Neuronal stem cell (in vitro differentiated cells): ENCODE results near the gene CYB561.

Experiments
- DNase-seq: peaks from one replicate; pipeline ENCODE4 v3.0.0-alpha.2; 2013; ENCODE audit warnings: low spot score
- H2AFZ ChIP-seq: one replicate; pipeline ENCODE4 v1.6.1; 2013; ENCODE audit warnings: mild to moderate bottlenecking, low read length, inconsistent platforms
- H2AK5ac ChIP-seq: 2 replicates; pipeline ENCODE4 v1.6.1; 2013; ENCODE audit warnings: low read depth, mild to moderate bottlenecking, inconsistent platforms, low read length, moderate library complexity, mixed read lengths
- H2BK120ac ChIP-seq: 2 replicates; pipeline ENCODE4 v1.6.1; 2013; ENCODE audit warnings: low read depth, mild to moderate bottlenecking, inconsistent platforms, low read length, moderate library complexity, mixed read lengths
- H2BK12ac ChIP-seq: one replicate; pipeline ENCODE4 v1.6.1; 2013; ENCODE audit warnings: low read length, inconsistent platforms
- H2BK15ac ChIP-seq: 2 replicates; pipeline ENCODE4 v1.6.1; 2013; ENCODE audit warnings: mild to moderate bottlenecking, low read length, inconsistent platforms, mixed read lengths
- H2BK5ac ChIP-seq: one replicate; pipeline ENCODE4 v1.6.1; 2013; ENCODE audit warnings: inconsistent platforms, mild to moderate bottlenecking, low read length, moderate library complexity
- H3K14ac ChIP-seq: one replicate; pipeline ENCODE4 v1.6.1; 2013; ENCODE audit warnings: low read length, inconsistent platforms
- H3K18ac ChIP-seq: 2 replicates; pipeline ENCODE4 v1.6.1; 2013; ENCODE audit warnings: low read length, inconsistent platforms
- H3K23ac ChIP-seq: 2 replicates; pipeline ENCODE4 v1.6.1; 2013; ENCODE audit warnings: low read depth, mild to moderate bottlenecking, mixed read lengths, low read length, inconsistent platforms; ENCODE audit not compliant: poor library complexity
- H3K27ac ChIP-seq: replicated peaks from 3 replicates; pipeline ENCODE4 v1.5.1; 2013; ENCODE audit warnings: low read length, inconsistent platforms
- H3K27me3 ChIP-seq, 3 experiments: 2 replicates each; pipeline ENCODE4 v1.6.1; 2013; ENCODE audit warnings: low read length in 3 of 3, mild to moderate bottlenecking in 2 of 3, inconsistent platforms in 1 of 3, low read depth in 1 of 3, mixed read lengths in 1 of 3, moderate library complexity in 1 of 3; ENCODE audit not compliant: control insufficient read depth in 3 of 3, insufficient read depth in 3 of 3
- H3K36me3 ChIP-seq, 2 donors: replicated peaks in 1 of 2; 2 replicates each; pipeline ENCODE4 v1.6.1; 2013; ENCODE audit warnings: low read length in 2 of 2; ENCODE audit not compliant: control insufficient read depth in 2 of 2, insufficient read depth in 2 of 2
- H3K4ac ChIP-seq: 2 replicates; pipeline ENCODE4 v1.6.1; 2013; ENCODE audit warnings: inconsistent platforms, mild to moderate bottlenecking, low read length, moderate library complexity
- H3K4me1 ChIP-seq, 2 donors: 1 replicate in 1 of 2; 2 replicates in 1 of 2; pipeline ENCODE4 v1.6.1; 2013; ENCODE audit warnings: low read length in 2 of 2, low read depth in 1 of 2; ENCODE audit not compliant: control insufficient read depth in 2 of 2, insufficient read depth in 1 of 2
- H3K4me2 ChIP-seq: one replicate; pipeline ENCODE4 v1.6.1; 2013; ENCODE audit warnings: mild to moderate bottlenecking, low read length, inconsistent platforms; ENCODE audit not compliant: insufficient read depth, poor library complexity, severe bottlenecking
- H3K4me3 ChIP-seq, 2 donors: 2 replicates each; pipeline ENCODE4 v1.5.1; 2013; ENCODE audit warnings: low read length in 2 of 2, mild to moderate bottlenecking in 2 of 2, inconsistent platforms in 1 of 2, moderate library complexity in 1 of 2
- H3K79me1 ChIP-seq: one replicate; pipeline ENCODE4 v1.6.1; 2013; ENCODE audit warnings: low read depth, mild to moderate bottlenecking, inconsistent platforms, low read length, moderate library complexity
- H3K9ac ChIP-seq: one replicate; pipeline ENCODE4 v1.6.1; 2013; ENCODE audit warnings: mild to moderate bottlenecking, low read depth, low read length, inconsistent platforms; ENCODE audit not compliant: poor library complexity
- H3K9me3 ChIP-seq, 2 donors: replicated peaks in 1 of 2; 2 replicates each; pipeline versions ENCODE3 to v1.6.1; 2013; ENCODE audit warnings: low read length in 2 of 2, mild to moderate bottlenecking in 2 of 2, inconsistent platforms in 1 of 2, low read depth in 1 of 2, mixed read lengths in 1 of 2, moderate library complexity in 1 of 2; ENCODE audit not compliant: control insufficient read depth in 2 of 2, insufficient read depth in 1 of 2
- H4K8ac ChIP-seq: one replicate; pipeline ENCODE4 v1.6.1; 2013; ENCODE audit warnings: low read depth, mild to moderate bottlenecking, inconsistent platforms, low read length, moderate library complexity
- H4K91ac ChIP-seq: one replicate; pipeline ENCODE4 v1.6.1; 2013; ENCODE audit warnings: low read length, low read depth, mild to moderate bottlenecking, inconsistent platforms; ENCODE audit not compliant: poor library complexity
- WGBS, 2 donors: extraction: QIAGEN DNeasy Blood & Tissue Kit; methylation state at CpG; one replicate each; pipeline ENCODE4 v1.1.7; 2013; ENCODE audit warnings: missing lambda C conversion rate in 2 of 2, mixed read lengths in 1 of 2; ENCODE audit not compliant: insufficient read length in 2 of 2, insufficient replicate concordance in 1 of 2; ENCODE audit errors: extremely low coverage in 2 of 2; 5-methylcytosine and 5-hydroxymethylcytosine counted together

The CYB561 gene

DNA sequence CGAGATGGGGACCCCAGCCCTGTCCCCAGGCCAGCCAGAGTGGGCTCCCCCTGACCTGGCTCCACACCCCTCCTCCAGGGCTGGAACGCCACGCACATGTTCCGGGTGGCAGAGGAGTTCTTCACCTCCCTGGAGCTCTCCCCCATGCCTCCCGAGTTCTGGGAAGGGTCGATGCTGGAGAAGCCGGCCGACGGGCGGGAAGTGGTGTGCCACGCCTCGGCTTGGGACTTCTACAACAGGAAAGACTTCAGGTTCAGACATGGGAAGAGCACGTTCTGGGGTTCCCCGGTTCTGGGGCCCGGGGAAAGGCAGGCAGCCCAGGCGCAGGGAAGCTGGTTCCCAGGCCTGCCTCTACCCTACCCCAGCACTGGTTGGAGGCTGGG lies 35.4 kb upstream of the CYB561 start:
- no peak overlapping the region for H3K4me2 ChIP-seq
- peak overlapping the region; percentile 56 for H2AK5ac ChIP-seq
- no peaks in the 10 kb centered on the region for H3K9me3 ChIP-seq
- H3K14ac ChIP-seq: no peak overlapping the region
- peaks cover 3% of the 10 kb centered on the region for H3K79me1 ChIP-seq
- H3K36me3 ChIP-seq: no peaks in the 10 kb centered on the region
- no CpG with 5 or more reads among the region's 16 CpGs for WGBS, 2 donors
- no peak overlapping the region for H3K18ac ChIP-seq
- peaks cover 9 to 62% (median 20%) of the 10 kb centered on the region in 3 experiments for H3K27me3 ChIP-seq
- no peak overlapping the region for H2BK5ac ChIP-seq
- H3K9ac ChIP-seq: no peak overlapping the region
- H2BK12ac ChIP-seq: peak overlapping the region; percentile 41
- DNase-seq: no peak
- no peak overlapping the region for H3K4me3 ChIP-seq
- no peak overlapping the region for H3K4ac ChIP-seq
- no peak overlapping the region for H2AFZ ChIP-seq
- H4K8ac ChIP-seq: no peak overlapping the region
- H3K4me1 ChIP-seq: peaks cover 6 to 7% of the 10 kb centered on the region in 2 donors
- no peak overlapping the region for H3K23ac ChIP-seq
- H4K91ac ChIP-seq: no peak overlapping the region
- no peak overlapping the region for H2BK120ac ChIP-seq
- peak overlapping the region; percentile 58 for H2BK15ac ChIP-seq
- no peak overlapping the region for H3K27ac ChIP-seq

DNA sequence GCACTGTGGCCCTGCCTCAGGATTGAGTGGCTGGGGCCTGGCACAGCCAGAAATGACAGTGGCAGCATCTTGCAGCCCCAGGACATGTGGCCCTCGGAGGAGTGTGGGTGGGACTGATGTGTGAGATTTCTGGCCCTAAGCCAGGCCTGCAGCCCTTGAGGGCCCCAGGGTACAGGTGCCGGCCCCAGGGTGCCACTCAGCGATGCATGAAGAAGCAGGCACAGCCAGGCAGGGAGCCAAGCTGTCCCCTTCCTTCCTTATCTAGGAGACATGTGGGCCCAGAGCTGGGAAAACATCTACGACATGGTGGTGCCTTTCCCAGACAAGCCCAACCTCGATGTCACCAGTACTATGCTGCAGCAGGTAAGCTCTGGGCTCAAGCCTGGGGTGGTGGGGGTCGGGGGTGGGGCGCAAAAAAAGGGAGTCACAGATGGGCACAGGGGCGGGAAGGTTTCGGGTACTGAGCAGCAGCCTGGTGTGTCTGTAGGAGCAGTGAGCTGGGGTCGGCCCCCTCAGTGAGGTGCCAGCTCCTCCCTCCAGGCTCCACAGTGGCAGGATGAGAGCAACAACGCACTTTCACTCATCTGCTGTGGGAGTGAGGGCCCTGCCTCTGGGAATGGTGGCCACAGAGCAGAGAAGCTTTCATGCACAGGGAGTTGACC lies 34.9 kb upstream of the CYB561 start:
- no peak overlapping the region for H4K91ac ChIP-seq
- no peak overlapping the region for H4K8ac ChIP-seq
- WGBS, 2 donors: no CpG with 5 or more reads among the region's 11 CpGs
- H3K4me2 ChIP-seq: no peak overlapping the region
- peak overlapping the region; percentile 58 for H2BK15ac ChIP-seq
- peak overlapping the region; percentile 56 for H2AK5ac ChIP-seq
- DNase-seq: no peak
- H2BK12ac ChIP-seq: peak overlapping the region; percentile 41
- no peak overlapping the region for H3K4me3 ChIP-seq
- H3K23ac ChIP-seq: no peak overlapping the region
- H3K4me1 ChIP-seq: peaks cover 6 to 9% of the 10 kb centered on the region in 2 donors
- no peak overlapping the region for H3K9ac ChIP-seq
- no peaks in the 10 kb centered on the region for H3K9me3 ChIP-seq
- H2BK5ac ChIP-seq: no peak overlapping the region
- H2BK120ac ChIP-seq: no peak overlapping the region
- peak overlapping the region; percentile 71 for H3K18ac ChIP-seq
- H3K36me3 ChIP-seq: no peaks in the 10 kb centered on the region
- H3K79me1 ChIP-seq: peaks cover 3% of the 10 kb centered on the region
- H3K14ac ChIP-seq: no peak overlapping the region
- peaks cover 10 to 64% (median 24%) of the 10 kb centered on the region in 3 experiments for H3K27me3 ChIP-seq
- H3K27ac ChIP-seq: no peak overlapping the region
- H2AFZ ChIP-seq: no peak overlapping the region
- H3K4ac ChIP-seq: no peak overlapping the region

DNA sequence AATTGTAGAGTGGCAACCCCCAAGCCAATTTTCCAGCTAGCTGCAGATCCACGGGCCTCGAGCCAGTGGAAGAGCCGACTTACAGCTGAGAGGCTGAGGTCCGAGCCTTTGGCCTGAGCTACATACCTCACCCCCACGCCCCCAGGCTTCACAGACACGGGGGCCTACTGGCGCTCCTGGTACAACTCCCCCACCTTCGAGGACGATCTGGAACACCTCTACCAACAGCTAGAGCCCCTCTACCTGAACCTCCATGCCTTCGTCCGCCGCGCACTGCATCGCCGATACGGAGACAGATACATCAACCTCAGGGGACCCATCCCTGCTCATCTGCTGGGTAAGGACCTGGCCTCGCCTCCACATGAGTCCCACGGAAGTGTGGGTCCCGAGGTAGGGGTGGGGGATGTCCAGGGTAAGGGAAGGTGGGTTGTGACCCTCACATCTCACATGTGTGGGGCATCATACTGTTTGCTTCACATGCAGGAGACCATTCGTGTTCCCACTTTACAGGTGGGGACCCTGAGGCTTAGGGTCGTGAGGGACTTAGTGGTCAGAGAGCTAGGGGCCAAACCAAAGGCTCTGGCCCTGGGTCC lies 34.2 kb upstream of the CYB561 start:
- no peak for DNase-seq
- peaks cover 11 to 70% (median 31%) of the 10 kb centered on the region in 3 experiments for H3K27me3 ChIP-seq
- no peak overlapping the region for H3K27ac ChIP-seq
- no CpG with 5 or more reads among the region's 21 CpGs for WGBS, 2 donors
- H3K18ac ChIP-seq: no peak overlapping the region
- no peak overlapping the region for H3K4me2 ChIP-seq
- peaks cover 0 to 1% of the 10 kb centered on the region in 2 donors for H3K9me3 ChIP-seq
- peak overlapping the region; percentile 37 for H2BK15ac ChIP-seq
- no peak overlapping the region for H2AK5ac ChIP-seq
- peaks cover 6 to 9% of the 10 kb centered on the region in 2 donors for H3K4me1 ChIP-seq
- H3K4me3 ChIP-seq: no peak overlapping the region
- no peak overlapping the region for H2BK12ac ChIP-seq
- no peaks in the 10 kb centered on the region for H3K36me3 ChIP-seq
- H3K14ac ChIP-seq: peak overlapping the region; percentile 56
- no peak overlapping the region for H3K23ac ChIP-seq
- peaks cover 3% of the 10 kb centered on the region for H3K79me1 ChIP-seq
- no peak overlapping the region for H3K4ac ChIP-seq
- H2BK120ac ChIP-seq: no peak overlapping the region
- H4K8ac ChIP-seq: no peak overlapping the region
- no peak overlapping the region for H2AFZ ChIP-seq
- peak overlapping the region; percentile 30 for H4K91ac ChIP-seq
- H3K9ac ChIP-seq: no peak overlapping the region
- no peak overlapping the region for H2BK5ac ChIP-seq

DNA sequence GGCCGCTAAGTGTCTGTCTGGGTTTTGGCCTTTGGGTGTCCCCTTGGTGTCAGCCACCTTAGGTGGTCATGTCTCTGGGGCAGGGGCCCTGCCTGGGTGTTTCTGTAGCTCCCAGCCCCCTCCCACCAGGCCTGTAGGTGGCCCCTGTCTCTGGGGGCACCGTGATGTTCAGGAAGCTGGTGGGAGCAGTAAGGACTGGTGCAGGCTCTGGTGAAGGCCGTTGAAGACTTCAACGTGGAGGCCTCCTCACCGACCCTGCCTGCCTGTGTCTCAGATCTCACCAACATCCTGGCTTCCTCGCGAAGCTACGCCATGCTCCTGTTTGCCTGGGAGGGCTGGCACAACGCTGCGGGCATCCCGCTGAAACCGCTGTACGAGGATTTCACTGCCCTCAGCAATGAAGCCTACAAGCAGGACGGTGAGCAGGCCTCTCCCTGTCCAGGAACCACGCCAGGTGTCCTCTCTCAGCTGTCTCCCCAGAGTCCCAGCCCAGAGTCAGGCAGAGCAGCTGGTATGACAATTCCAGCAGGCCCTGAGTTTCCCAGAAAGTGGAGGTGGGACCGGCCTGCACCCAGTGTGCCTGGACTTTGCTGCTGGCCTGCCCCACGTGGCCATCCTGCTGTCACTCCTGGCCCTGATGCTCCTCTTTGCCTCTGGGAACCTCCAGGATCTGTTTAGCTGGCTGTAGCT lies 33.5 kb upstream of the CYB561 start:
- peaks cover 6 to 9% of the 10 kb centered on the region in 2 donors for H3K4me1 ChIP-seq
- peak overlapping the region; percentile 17 for H3K14ac ChIP-seq
- peak overlapping the region; percentile 0 for H3K23ac ChIP-seq
- DNase-seq: no peak
- peak overlapping the region; percentile 30 for H4K91ac ChIP-seq
- peak overlapping the region; percentile 83 for H2AK5ac ChIP-seq
- no peaks in the 10 kb centered on the region for H3K36me3 ChIP-seq
- H3K27ac ChIP-seq: no peak overlapping the region
- WGBS, 2 donors: no CpG with 5 or more reads among the region's 17 CpGs
- H3K4ac ChIP-seq: no peak overlapping the region
- no peak overlapping the region for H2BK12ac ChIP-seq
- H4K8ac ChIP-seq: no peak overlapping the region
- peaks cover 3% of the 10 kb centered on the region for H3K79me1 ChIP-seq
- H2BK5ac ChIP-seq: peak overlapping the region; percentile 82
- H2AFZ ChIP-seq: no peak overlapping the region
- H2BK120ac ChIP-seq: no peak overlapping the region
- H3K4me3 ChIP-seq: no peak overlapping the region
- H3K18ac ChIP-seq: no peak overlapping the region
- no peak overlapping the region for H3K9ac ChIP-seq
- H3K4me2 ChIP-seq: no peak overlapping the region
- peak overlapping the region; percentile 37 for H2BK15ac ChIP-seq
- peaks cover 11 to 77% (median 34%) of the 10 kb centered on the region in 3 experiments for H3K27me3 ChIP-seq
- peaks cover 0 to 1% of the 10 kb centered on the region in 2 donors for H3K9me3 ChIP-seq
